DOHH2 (cell line): ENCODE results near the gene KCP.

Source experiments
- CTCF ChIP-seq: fragments of 200-600 bp; sonication (generic); IDR thresholded peaks from one replicate; pipeline ENCODE4 v1.5.1; 2014; ENCODE audit warnings: antibody characterized with exemption, mild to moderate bottlenecking, low read depth, low read length; ENCODE audit not compliant: poor library complexity, severe bottlenecking
- EZH2phosphoT487 ChIP-seq: fragments of 200-600 bp; sonication (generic); IDR thresholded peaks from 2 replicates; pipeline ENCODE4 v1.6.1; 2017; ENCODE audit warnings: borderline replicate concordance, mild to moderate bottlenecking, antibody characterized with exemption, low read length, moderate library complexity, mixed read lengths

- TF ChIP-seq CTCF (no peak), EZH2phosphoT487 (no peak)
Measured at GRCh38 chr7:128911423-128912031, 1.0 kb upstream of the KCP start.
